GM12878 (cell line): ENCODE data around the gene DNAJA4. TPM values are rescaled to one million over a fixed set of nuclear protein-coding genes. Genes with fewer than 3 reads are reported as not detected.

ENCODE experiments used
- ATAC-seq: fragments of 200-7000 bp; cut with Tn5 transposase; 3 replicates; pipeline ENCODE4 v1.9.1; 2020; ENCODE audit warnings: mild to moderate bottlenecking, moderate library complexity
- BruUV-seq: library from RNA; stranded (reverse); fragments of 400-500 nt; replicated peaks from 2 replicates; lab custom pipeline; 2021; lab: Mats Ljungman, UMichigan
- CTCF ChIA-PET: fragments of 300-600 bp; sonication (Branson Sonifier 250); formaldehyde crosslinking; extraction: SDS; loops from one replicate; lab custom pipeline; 2021; ENCODE audit warnings: inconsistent platforms; lab: Yijun Ruan, JAX
- POLR2A ChIA-PET: fragments of 350-600 bp; formaldehyde crosslinking; extraction: SDS; loops from one replicate; lab custom pipeline; 2021; ENCODE audit warnings: inconsistent platforms; lab: Charles Lee
- RAD21 ChIA-PET: fragments of 300-600 bp; sonication (Branson Sonifier 250); formaldehyde crosslinking; loops from one replicate; lab custom pipeline; 2023; ENCODE audit warnings: antibody characterized with exemption; ENCODE audit not compliant: unreplicated experiment; lab: Charles Lee
- SMC1A ChIA-PET: fragments of 300-600 bp; sonication (Branson Sonifier 250); formaldehyde crosslinking; loops from one replicate; lab custom pipeline; 2023; ENCODE audit not compliant: unreplicated experiment, uncharacterized antibody; lab: Charles Lee
- DNase-seq: peaks from one replicate; pipeline ENCODE4 v3.0.0-alpha.2; 2011; ENCODE audit warnings: low read depth, low spot score
- FAIRE-seq: peaks from 3 replicates; lab custom pipeline; 2011; peaks lifted over from hg19 to GRCh38; lab: Jason Lieb, UNC
- H2AFZ ChIP-seq: 2 replicates; pipeline ENCODE4 v1.6.0; 2011; ENCODE audit warnings: low read depth, low read length, control low read depth; ENCODE audit not compliant: control insufficient read depth
- H3K27ac ChIP-seq: 2 replicates; pipeline ENCODE4 v1.5.1; 2011; ENCODE audit warnings: control low read depth; ENCODE audit not compliant: control insufficient read depth, insufficient read depth
- H3K27me3 ChIP-seq, 2 experiments: replicated peaks in 1 of 2; 2 replicates each; pipeline versions ENCODE4 v1.6.0 to v1.6.1; 2011; ENCODE audit warnings: low read length in 1 of 2; ENCODE audit not compliant: control insufficient read depth in 2 of 2, insufficient read depth in 2 of 2
- H3K36me3 ChIP-seq, 2 experiments: 2 replicates each; pipeline ENCODE4 v1.5.1; 2011; ENCODE audit warnings: low read length in 1 of 2; ENCODE audit not compliant: control insufficient read depth in 2 of 2, insufficient read depth in 2 of 2
- H3K4me1 ChIP-seq: 2 replicates; pipeline ENCODE4 v1.6.1; 2011; ENCODE audit warnings: mild to moderate bottlenecking, low read length, moderate library complexity, mixed read lengths; ENCODE audit not compliant: control insufficient read depth, insufficient read depth
- H3K4me2 ChIP-seq: 2 replicates; pipeline ENCODE4 v1.6.0; 2011; ENCODE audit warnings: control low read depth; ENCODE audit not compliant: control insufficient read depth, insufficient read depth
- H3K4me3 ChIP-seq: fragments of 200-600 bp; sonication (generic); 2 replicates; pipeline ENCODE4 v1.5.1; 2016
- H3K79me2 ChIP-seq: 2 replicates; pipeline ENCODE4 v1.6.0; 2011; ENCODE audit warnings: low read length; ENCODE audit not compliant: control insufficient read depth, insufficient read depth
- H3K9ac ChIP-seq: 2 replicates; pipeline ENCODE4 v1.8.0; 2011; ENCODE audit warnings: low read length, control low read depth, mixed read lengths; ENCODE audit not compliant: control insufficient read depth, insufficient read depth
- H3K9me3 ChIP-seq: replicated peaks from 3 replicates; pipeline ENCODE4 v1.5.1; 2011; ENCODE audit warnings: mild to moderate bottlenecking, low read length; ENCODE audit not compliant: control insufficient read depth, insufficient read depth
- H4K20me1 ChIP-seq: 2 replicates; pipeline ENCODE4 v1.6.0; 2011; ENCODE audit not compliant: control insufficient read depth, insufficient read depth
- BACH1 ChIP-seq: fragments of 450-650 bp; IDR thresholded peaks from 2 replicates; pipeline ENCODE4 v1.6.1; 2017; ENCODE audit warnings: mild to moderate bottlenecking, borderline replicate concordance
- CBX3 ChIP-seq: fragments of 200-600 bp; sonication (generic); IDR thresholded peaks from 2 replicates; pipeline ENCODE4 v1.6.1; 2016; ENCODE audit warnings: low read depth, borderline replicate concordance
- EED ChIP-seq: sonication (generic); IDR thresholded peaks from 2 replicates; pipeline ENCODE4 v1.6.1; 2016; ENCODE audit warnings: antibody characterized with exemption, low read depth
- ESRRA ChIP-seq: IDR thresholded peaks from 2 replicates; pipeline ENCODE4 v1.6.1; 2012; ENCODE audit warnings: mild to moderate bottlenecking, low read length, improper control_type of control experiment
- KDM1A ChIP-seq: fragments of 200-600 bp; sonication (generic); IDR thresholded peaks from 2 replicates; pipeline ENCODE4 v1.6.1; 2016; ENCODE audit warnings: borderline replicate concordance
- KLF5 ChIP-seq: fragments of 450-650 bp; IDR thresholded peaks from 2 replicates; pipeline ENCODE4 v1.6.1; 2014; ENCODE audit warnings: mild to moderate bottlenecking; ENCODE audit not compliant: partially characterized antibody
- MLLT1 ChIP-seq: fragments of 450-650 bp; IDR thresholded peaks from 2 replicates; pipeline ENCODE4 v1.6.1; 2016; ENCODE audit warnings: mild to moderate bottlenecking
- NR2F1 ChIP-seq: fragments of 450-650 bp; conservative IDR thresholded peaks from 2 replicates; pipeline ENCODE4 v1.6.1; 2017; ENCODE audit warnings: mild to moderate bottlenecking
- PBX3 ChIP-seq: IDR thresholded peaks from 2 replicates; pipeline ENCODE4 v1.6.1; 2011; ENCODE audit warnings: mild to moderate bottlenecking, low read depth, low read length, moderate library complexity; ENCODE audit not compliant: insufficient replicate concordance
- SMARCA5 ChIP-seq: fragments of 450-650 bp; IDR thresholded peaks from 2 replicates; pipeline ENCODE4 v1.6.1; 2017; ENCODE audit warnings: mild to moderate bottlenecking
- SPI1 ChIP-seq: IDR thresholded peaks from 2 replicates; pipeline ENCODE4 v1.6.1; 2011; ENCODE audit warnings: low read depth, mild to moderate bottlenecking, low read length, moderate library complexity, borderline replicate concordance; ENCODE audit not compliant: insufficient read depth
- TBL1XR1 ChIP-seq: IDR thresholded peaks from 2 replicates; pipeline ENCODE4 v1.6.1; 2012; ENCODE audit warnings: low read depth, low read length, improper control_type of control experiment
- USF2 ChIP-seq: IDR thresholded peaks from 2 replicates; pipeline ENCODE4 v1.6.1; 2011; ENCODE audit warnings: low read depth, low read length, improper control_type of control experiment, borderline replicate concordance
- YY1 ChIP-seq: IDR thresholded peaks from 2 replicates; pipeline ENCODE4 v1.6.1; 2011; ENCODE audit warnings: low read depth, mild to moderate bottlenecking, low read length
- ZBTB40 ChIP-seq: fragments of 450-650 bp; IDR thresholded peaks from 2 replicates; pipeline ENCODE4 v1.6.1; 2016; ENCODE audit warnings: mild to moderate bottlenecking, moderate library complexity, borderline replicate concordance
- WGBS: methylation state at CpG from one replicate; pipeline ENCODE4 v1.1.6; 2016; ENCODE audit warnings: low lambda C conversion rate; ENCODE audit not compliant: insufficient replicate concordance, insufficient coverage; ENCODE audit errors: missing lambda C conversion rate; 5-methylcytosine and 5-hydroxymethylcytosine counted together
- in situ Hi-C: fragments of 300-500 bp; cut with MboI; formaldehyde crosslinking; loops from 9 replicates; pipeline ENCODE4 v1.14.3; 2018; ENCODE audit warnings: mixed read lengths
- intact Hi-C: fragments of 100-400 bp; cut with micrococcal nuclease; formaldehyde crosslinking; loops from one replicate; pipeline ENCODE4 v1.14.2; 2022; ENCODE audit not compliant: unreplicated experiment
- polyA plus RNA-seq, 11 experiments: library from polyadenylated mRNA; depleted of rRNA in 4 of 11; unstranded in 6 of 11; stranded (reverse) in 5 of 11; fragments of >200 nt; fragmentation: Nextera tagmentation in 4 of 11; fragmentation: Illumina TruSeq in 1 of 11; extraction: Ambion mirVana in 4 of 11; extraction: Trizol in 1 of 11; gene quantifications; 1 replicate in 1 of 11; 2 replicates in 10 of 11; pipeline versions ENCODE4 v1.2.1 to v1.2.3, GENCODE V29; 2011 to 2016; ENCODE audit warnings: inconsistent platforms in 2 of 11, missing spikeins in 2 of 11, low read depth in 1 of 11
- total RNA-seq, 4 experiments: library from RNA; depleted of rRNA in 3 of 4; stranded (reverse); fragments of >200 nt in 3 of 4; fragmentation: Illumina TruSeq in 1 of 4; extraction: Trizol in 1 of 4; gene quantifications; 2 replicates each; pipeline versions ENCODE4 v1.2.1 to v1.2.3, GENCODE V29; 2013 to 2021

DNAJA4 gene
- total and polyA plus RNA-seq, 10 of the 15 experiments (the other 5 are each of a cell fraction or from before 2014, with no cell fraction given), result 0.01 to 10.4 (median 4.1) TPM

GRCh38 chr15:78302579-78303312 lies 38.4 kb downstream of the DNAJA4 start:
- Histone ChIP-seq H3K4me3 (no peak overlapping the region), H2AFZ (no peak overlapping the region), H3K27ac (no peak overlapping the region), H3K4me2 (no peak overlapping the region), H3K27me3 (no peaks in the 10 kb centered on the region), H3K9ac (no peak overlapping the region), H3K79me2 (peaks cover 16% of the 10 kb centered on the region), H4K20me1 (no peaks in the 10 kb centered on the region), H3K4me1 (peaks cover 3% of the 10 kb centered on the region), H3K36me3 (no peaks in the 10 kb centered on the region), H3K9me3 (no peaks in the 10 kb centered on the region; the same call in 2 of the 3 replicates)
- ATAC-seq, result peak; percentile 41
- no peak for FAIRE-seq
- RAD21 ChIA-PET, result no interaction called here
- intact Hi-C loops, result no loop called here
- WGBS, result 74% methylated on average over 5 of the region's 5 CpGs
- CTCF ChIA-PET, result interaction anchor here (0.7 to 13.8 kb wide), 5 partner anchors 10 to 407 kb away, joined by 4 to 175 read pairs (median 4); partner anchors contain the start of gene IREB2
- DNase-seq, result no peak
- SMC1A ChIA-PET, result interaction anchor here (1.2 to 1.9 kb wide), 3 partner anchors 8 to 135 kb away, joined by 3 to 5 read pairs (median 3); no protein-coding TSS in a partner anchor
- POLR2A ChIA-PET, result interaction anchor here (0.6 to 2.5 kb wide), 2 partner anchors 9 to 131 kb away, joined by 7 to 8 read pairs; no protein-coding TSS in a partner anchor
- BruUV-seq, result no TSS peak
- in situ Hi-C loops, result no loop called here
- TF ChIP-seq CBX3, result no peak
- no peak for TF ChIP-seq USF2
- TF ChIP-seq MLLT1, result 0 out of 2 replicates have a peak, but pooled peaks have one; percentile 16
- TF ChIP-seq YY1, result no peak
- TF ChIP-seq PBX3, result no peak
- TF ChIP-seq TBL1XR1, result no peak
- TF ChIP-seq BACH1, result no peak
- no peak for TF ChIP-seq ESRRA
- TF ChIP-seq KLF5, result no peak
- no peak for TF ChIP-seq ZBTB40
- TF ChIP-seq KDM1A, result no peak
- TF ChIP-seq SMARCA5, result no peak
- TF ChIP-seq EED, result no peak
- TF ChIP-seq SPI1, result no peak
- TF ChIP-seq NR2F1, result peak; percentile 94
